ENCODE data around the gene G6PC2. TPM values are rescaled to one million over a fixed set of nuclear protein-coding genes. Genes with fewer than 3 reads are reported as not detected.

Gene G6PC2
- total RNA-seq, 6 donors from 2014 or later, result not detected

DNA sequence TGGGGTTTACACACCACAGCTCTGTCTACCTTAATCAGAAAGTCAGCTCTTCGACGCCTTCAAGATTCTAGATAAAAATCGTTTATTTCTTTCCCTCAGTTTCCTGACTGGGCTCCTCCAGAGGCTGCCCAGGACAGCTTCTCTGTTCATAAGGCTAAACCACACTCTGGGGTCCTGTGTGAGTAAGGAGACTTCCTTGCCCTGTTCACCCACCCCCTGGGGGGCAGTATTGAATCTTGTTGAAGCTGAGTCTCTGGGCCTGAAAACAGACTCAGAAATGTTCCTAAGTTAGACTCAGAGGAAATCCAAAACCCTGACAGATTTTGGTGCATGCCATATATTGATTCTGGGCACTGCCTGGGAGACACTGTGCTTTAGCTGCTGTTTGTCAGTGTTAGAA lies 43.0 kb downstream of the G6PC2 start:
- ATAC-seq (ENCODE audit: low FRiP score in 2 of 2) (no peak), DNase-seq (no peak)
- WGBS, 2 donors, result 55 to 80% methylated on average over 3 of the region's 3 CpGs
- Histone ChIP-seq H3K27me3 (no peaks in the 10 kb centered on the region), H3K4me1 (no peaks in the 10 kb centered on the region), H3K4me3 (no peak overlapping the region), H3K9me3 (no peaks in the 10 kb centered on the region), H3K36me3 (no peaks in the 10 kb centered on the region), H3K27ac (no peak overlapping the region)
- TF ChIP-seq POLR2A (IDR thresholded peaks at IDR 0.05) (no peak), CTCF (IDR thresholded peaks at IDR 0.05) (no peak), POLR2AphosphoS5 (IDR thresholded peaks at IDR 0.05) (no peak), EP300 (IDR thresholded peaks at IDR 0.05) (no peak)

DNA sequence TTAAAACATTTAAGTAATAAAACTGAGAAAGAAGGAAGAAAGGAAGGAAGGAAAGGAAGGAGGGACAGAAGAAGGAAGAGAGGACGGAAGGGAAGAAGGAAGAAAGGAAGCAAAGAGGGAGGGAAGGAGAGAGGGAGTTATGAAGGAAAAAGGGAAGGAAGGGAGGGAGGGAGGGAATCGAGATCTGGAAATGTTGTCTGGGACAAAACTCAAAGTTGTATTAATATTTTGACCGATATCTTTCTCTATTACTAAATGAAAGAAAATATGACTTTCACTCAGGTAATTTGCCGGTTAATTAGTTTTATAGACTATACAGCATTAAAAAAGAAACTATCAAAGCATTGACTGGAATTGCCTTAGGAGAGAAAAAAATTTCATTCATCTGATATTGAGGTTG lies 44.4 kb downstream of the G6PC2 start:
- Histone ChIP-seq H3K9me3 (no peaks in the 10 kb centered on the region), H3K27me3 (no peaks in the 10 kb centered on the region), H3K4me3 (no peak overlapping the region), H3K36me3 (no peaks in the 10 kb centered on the region), H3K27ac (no peak overlapping the region), H3K4me1 (no peaks in the 10 kb centered on the region)
- ATAC-seq (ENCODE audit: low FRiP score in 2 of 2), result no peak
- 37 to 57% methylated on average over 4 of the region's 4 CpGs for WGBS, 2 donors
- no peak for TF ChIP-seq POLR2AphosphoS5 (IDR thresholded peaks at IDR 0.05)
- TF ChIP-seq CTCF (IDR thresholded peaks at IDR 0.05), result no peak
- TF ChIP-seq EP300 (IDR thresholded peaks at IDR 0.05), result no peak
- TF ChIP-seq POLR2A (IDR thresholded peaks at IDR 0.05), result no peak
- DNase-seq, result no peak

- 58 to 61% methylated on average over 6 of the region's 6 CpGs for WGBS, 2 donors
- no peaks in the 10 kb centered on the region for H3K4me1 ChIP-seq
- H3K36me3 ChIP-seq, result no peaks in the 10 kb centered on the region
- H3K27ac ChIP-seq, result no peak overlapping the region
- no peak for TF ChIP-seq POLR2A (IDR thresholded peaks at IDR 0.05)
- TF ChIP-seq POLR2AphosphoS5 (IDR thresholded peaks at IDR 0.05), result no peak
- peak in 4 of 6 experiments; percentile 29 to 38 (median 36) for TF ChIP-seq CTCF (IDR thresholded peaks at IDR 0.05)
- TF ChIP-seq EP300 (IDR thresholded peaks at IDR 0.05), result no peak
- DNase-seq, result no peak
- no peaks in the 10 kb centered on the region for H3K27me3 ChIP-seq
- H3K4me3 ChIP-seq, result no peak overlapping the region
- H3K9me3 ChIP-seq, result peaks cover 0 to 4% (median 0%) of the 10 kb centered on the region in 4 donors
- ATAC-seq (ENCODE audit: low FRiP score in 2 of 2), result no peak
These were observed 47.6 kb downstream of the G6PC2 start for GRCh38 chr2:168948621-168949212.

DNA sequence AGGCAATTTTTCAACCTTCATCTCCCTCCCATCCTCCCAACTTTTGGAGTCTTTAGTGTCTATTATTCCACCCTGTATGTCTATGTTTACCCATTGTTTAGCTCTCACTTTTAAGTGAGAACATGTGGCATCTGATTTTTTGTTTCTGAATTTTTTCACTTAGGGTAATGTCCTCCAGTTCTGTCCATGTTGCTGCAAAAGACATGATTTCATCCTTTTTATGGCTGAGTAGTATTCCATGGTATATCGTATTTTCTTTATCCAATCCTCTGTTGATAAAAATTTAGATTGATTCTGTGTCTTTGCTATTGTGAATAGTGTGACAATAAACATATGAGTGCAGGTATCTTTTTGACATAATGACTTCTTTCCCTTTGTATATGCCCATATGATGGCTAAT lies 48.2 kb downstream of the G6PC2 start:
- TF ChIP-seq POLR2A (IDR thresholded peaks at IDR 0.05) (no peak), POLR2AphosphoS5 (IDR thresholded peaks at IDR 0.05) (no peak), EP300 (IDR thresholded peaks at IDR 0.05) (no peak), CTCF (IDR thresholded peaks at IDR 0.05) (no peak)
- no peaks in the 10 kb centered on the region for H3K27me3 ChIP-seq
- 96 to 97% methylated on average over 1 of the region's 1 CpG for WGBS, 2 donors
- ATAC-seq (ENCODE audit: low FRiP score in 2 of 2) (no peak), DNase-seq (no peak)
- H3K36me3 ChIP-seq, result no peaks in the 10 kb centered on the region
- H3K4me3 ChIP-seq, result no peak overlapping the region
- peaks cover 0 to 4% (median 0%) of the 10 kb centered on the region in 4 donors for H3K9me3 ChIP-seq
- no peaks in the 10 kb centered on the region for H3K4me1 ChIP-seq
- no peak overlapping the region for H3K27ac ChIP-seq

DNA sequence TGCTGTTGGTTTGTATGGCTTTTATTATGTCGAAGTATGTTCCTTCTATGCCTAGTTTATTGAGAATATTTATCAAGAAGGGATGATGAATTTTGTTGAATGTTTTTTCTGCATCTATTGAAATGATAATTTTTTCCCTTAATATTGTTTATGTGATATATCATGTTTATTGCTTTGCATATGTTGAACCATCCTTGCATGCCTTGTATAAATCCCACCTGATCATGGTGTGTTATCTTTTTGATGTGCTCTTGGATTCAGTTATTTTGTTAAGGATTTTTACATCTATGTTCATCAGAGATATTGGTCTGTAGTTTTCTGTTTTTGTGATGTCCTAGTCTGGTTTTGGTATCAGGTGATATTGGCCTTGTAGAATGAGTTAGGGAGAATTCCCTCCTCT lies 50.8 kb downstream of the G6PC2 start:
- ATAC-seq (ENCODE audit: low FRiP score in 2 of 2) (no peak), DNase-seq (no peak)
- Histone ChIP-seq H3K36me3 (no peaks in the 10 kb centered on the region), H3K4me1 (no peaks in the 10 kb centered on the region), H3K4me3 (no peak overlapping the region), H3K9me3 (peaks cover 0 to 4% (median 0%) of the 10 kb centered on the region in 4 donors), H3K27me3 (no peaks in the 10 kb centered on the region), H3K27ac (no peak overlapping the region)
- no peak for TF ChIP-seq POLR2AphosphoS5 (IDR thresholded peaks at IDR 0.05)
- TF ChIP-seq EP300 (IDR thresholded peaks at IDR 0.05), result no peak
- no peak for TF ChIP-seq CTCF (IDR thresholded peaks at IDR 0.05)
- no peak for TF ChIP-seq POLR2A (IDR thresholded peaks at IDR 0.05)
- 85 to 86% methylated on average over 1 of the region's 1 CpG for WGBS, 2 donors

Data from upper lobe of left lung (tissue), 6 donors.